GM21717 (cell line): Measurements from ENCODE around the gene DISC1.
"Not testable (repeated sequence)": the region's sequence is repeated elsewhere in the genome, so short reads cannot be mapped to it uniquely, and the experiment has no call there.

ENCODE experiments used
- ATAC-seq: cut with Tn5 transposase; IDR thresholded peaks from one replicate; pipeline ENCODE4 v1.9.1; 2021; ENCODE audit warnings: mild to moderate bottlenecking, moderate library complexity; ENCODE audit not compliant: unreplicated experiment

Gene DISC1

DNA sequence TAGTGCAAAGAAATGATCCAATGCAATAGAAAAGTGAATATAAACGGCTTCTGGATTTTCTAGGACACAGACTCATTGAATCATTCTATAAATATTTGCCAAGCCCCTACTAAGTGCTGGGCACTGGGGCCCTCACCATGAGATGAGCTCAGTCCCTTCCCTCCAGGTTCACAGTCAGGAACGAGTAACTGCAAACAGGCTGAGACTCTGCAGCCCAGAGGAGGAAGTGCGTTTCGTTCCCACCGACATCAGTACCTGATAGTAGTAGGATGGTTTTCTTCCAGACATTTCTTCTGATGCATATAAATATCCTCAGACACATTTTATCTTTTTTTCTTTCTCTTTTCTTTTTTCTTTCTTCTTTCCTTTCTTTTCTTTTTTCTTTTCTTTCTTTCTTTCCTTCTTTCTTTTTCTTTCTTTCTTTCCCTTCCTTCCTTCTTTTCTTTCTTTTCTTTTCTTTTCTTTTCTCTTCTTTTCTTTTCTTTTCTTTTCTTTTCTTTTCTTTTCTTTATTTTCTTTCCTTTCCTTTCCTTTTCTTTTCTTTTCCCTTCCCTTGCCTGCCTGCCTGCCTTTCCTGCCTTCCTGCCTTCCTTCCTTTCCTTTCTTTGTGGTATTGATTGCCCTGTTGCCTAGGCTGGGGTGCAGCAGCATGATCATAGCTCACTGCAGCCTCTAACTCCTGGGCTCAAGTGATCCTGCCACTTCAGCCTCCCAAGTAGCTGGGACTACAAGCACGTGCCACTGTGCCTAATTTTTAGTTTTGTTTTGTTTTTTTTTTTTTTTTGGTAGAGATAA lies 135.4 kb downstream of the DISC1 start:
- no peak for ATAC-seq

- ATAC-seq: no peak
Measured at GRCh38 chr1:231763456-231763855, 136.9 kb downstream of the DISC1 start.

- ATAC-seq: not testable (repeated sequence)
Measured at GRCh38 chr1:231765825-231766224, 139.2 kb downstream of the DISC1 start.

GRCh38 chr1:231767471-231767870 lies 140.9 kb downstream of the DISC1 start:
- ATAC-seq: no peak

GRCh38 chr1:231768416-231768815 lies 141.8 kb downstream of the DISC1 start:
- no peak for ATAC-seq

DNA sequence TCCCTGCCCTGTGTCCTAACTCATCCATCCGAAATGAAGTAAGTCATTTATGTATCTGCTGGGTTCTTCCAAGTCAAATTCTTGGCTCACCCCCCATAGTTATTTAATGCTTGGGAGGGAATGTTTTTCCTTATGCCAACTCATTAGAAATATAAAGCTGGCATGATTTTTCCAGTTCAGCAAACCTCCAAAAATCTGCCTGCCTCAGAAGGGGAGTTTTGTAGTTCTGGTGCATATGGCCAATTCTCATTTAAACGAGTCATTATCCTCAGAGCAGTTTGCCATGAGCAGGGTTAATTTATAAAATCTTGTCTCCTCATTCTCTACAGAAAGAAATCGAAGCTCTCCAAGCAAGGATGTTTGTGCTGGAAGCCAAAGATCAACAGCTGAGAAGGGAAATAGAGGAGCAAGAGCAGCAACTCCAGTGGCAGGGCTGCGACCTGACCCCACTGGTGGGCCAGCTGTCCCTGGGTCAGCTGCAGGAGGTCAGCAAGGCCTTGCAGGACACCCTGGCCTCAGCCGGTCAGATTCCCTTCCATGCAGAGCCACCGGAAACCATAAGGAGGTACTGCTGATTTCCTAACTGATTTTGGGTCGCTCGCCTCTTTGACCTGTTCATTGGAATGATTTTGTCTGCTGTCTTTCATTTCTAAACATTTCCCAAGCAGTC lies 144.1 kb downstream of the DISC1 start:
- no peak for ATAC-seq

DNA sequence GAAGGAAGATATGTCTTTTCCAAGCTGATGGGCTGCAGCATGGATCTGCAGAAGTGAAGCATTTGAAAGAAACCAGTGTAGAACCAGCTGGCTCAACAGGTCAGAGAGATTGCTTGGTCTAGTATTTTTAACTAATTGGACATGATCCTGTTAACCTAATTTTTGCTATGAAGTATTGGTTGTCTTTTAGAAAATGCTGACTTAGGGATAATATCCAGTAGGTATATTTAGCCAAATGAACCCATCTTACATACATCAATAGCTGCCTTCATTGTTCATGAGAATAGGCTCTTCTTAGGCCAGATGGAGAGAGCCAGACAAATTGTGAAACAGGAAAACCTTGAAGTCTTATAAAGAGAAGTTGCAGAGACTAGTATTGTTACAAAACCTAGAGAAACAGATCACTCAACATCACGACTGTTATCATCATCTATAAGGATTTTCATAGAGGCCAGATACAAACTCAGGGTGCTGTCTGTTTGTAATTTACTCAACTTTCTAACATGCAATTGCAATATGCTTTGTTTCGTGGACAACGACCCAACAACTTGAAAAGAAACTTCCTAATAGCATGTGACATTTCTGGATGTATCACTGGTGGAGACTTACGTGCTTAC lies 148.2 kb downstream of the DISC1 start:
- no peak for ATAC-seq

DNA sequence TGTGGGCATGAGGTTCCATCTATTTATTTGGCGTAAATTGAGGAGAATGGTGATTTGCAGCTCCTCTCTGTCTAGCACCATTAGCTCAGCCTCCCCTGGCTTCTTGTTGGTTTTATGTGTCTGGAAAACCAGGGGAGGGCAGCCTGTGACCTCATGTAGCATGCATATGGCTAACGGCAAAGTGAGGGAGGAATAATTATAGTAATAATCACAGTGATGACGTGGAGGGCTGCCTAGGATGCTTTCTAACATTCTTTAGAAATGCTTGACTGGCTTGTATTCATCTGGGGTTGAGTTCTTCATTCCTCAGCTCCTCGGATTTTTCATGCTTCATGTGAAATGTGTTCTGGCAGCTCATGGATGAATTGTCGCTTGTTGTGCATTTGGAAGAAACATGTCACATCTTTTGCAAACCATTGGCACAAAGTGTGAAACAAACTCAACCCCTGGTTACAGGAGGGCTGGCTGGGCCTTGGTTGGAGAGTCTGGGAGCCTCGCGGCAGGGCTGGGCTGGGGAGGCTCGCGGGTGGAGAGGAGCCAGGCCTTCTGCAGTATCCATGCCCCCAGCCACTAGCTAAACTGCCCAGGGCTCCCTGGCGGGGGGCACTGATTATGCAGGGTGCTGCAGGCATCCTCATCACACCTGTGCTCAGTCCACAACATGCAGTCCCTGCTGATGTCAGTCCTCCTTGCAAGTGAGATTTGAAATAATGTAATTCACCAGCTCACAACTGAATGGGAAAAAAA lies 149.6 kb downstream of the DISC1 start:
- no peak for ATAC-seq

DNA sequence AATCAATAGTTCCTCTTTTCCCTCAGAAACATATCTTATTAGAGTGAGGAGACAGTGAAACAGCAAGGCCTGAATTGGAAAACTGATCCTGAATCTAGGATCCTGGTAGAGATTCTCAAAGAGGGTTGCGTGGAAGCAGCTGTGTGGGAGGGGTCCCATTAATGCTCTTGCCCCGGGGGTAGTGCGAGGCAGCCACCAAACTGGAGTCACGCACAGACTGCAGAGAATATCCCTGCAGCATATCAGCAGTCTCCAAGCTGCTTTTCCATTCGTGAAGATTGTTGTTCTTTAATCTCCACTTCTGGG lies 150.1 kb downstream of the DISC1 start:
- no peak for ATAC-seq

- ATAC-seq: no peak
Measured at GRCh38 chr1:231778009-231778719, 151.6 kb downstream of the DISC1 start.

- ATAC-seq: no peak
Measured at GRCh38 chr1:231779081-231779480, 152.5 kb downstream of the DISC1 start.

GRCh38 chr1:231781892-231782291 lies 155.3 kb downstream of the DISC1 start:
- no peak for ATAC-seq

DNA sequence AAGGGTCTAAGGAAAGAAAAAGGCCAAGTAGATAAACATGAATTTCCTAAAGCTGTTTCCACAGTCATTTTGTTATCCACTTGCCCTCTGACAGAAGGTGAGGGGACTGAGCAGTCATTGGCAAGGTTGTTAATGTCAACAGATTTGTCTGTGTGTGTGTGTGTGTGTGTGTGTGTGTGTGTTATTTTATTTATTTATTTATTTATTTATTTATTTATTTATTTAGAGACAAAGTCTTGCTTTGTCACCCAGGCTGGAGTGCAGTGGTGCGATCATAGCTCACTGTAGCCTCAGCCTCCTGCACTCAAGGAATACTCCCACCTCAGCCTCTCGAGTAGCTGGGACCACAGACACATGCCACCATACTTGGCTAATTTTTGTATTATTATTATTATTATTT lies 158.5 kb downstream of the DISC1 start:
- not testable (repeated sequence) for ATAC-seq

GRCh38 chr1:231786126-231786525 lies 159.5 kb downstream of the DISC1 start:
- ATAC-seq: no peak

- ATAC-seq: no peak
Measured at GRCh38 chr1:231792634-231793033, 166.0 kb downstream of the DISC1 start.

GRCh38 chr1:231793893-231794292 lies 167.3 kb downstream of the DISC1 start:
- no peak for ATAC-seq

DNA sequence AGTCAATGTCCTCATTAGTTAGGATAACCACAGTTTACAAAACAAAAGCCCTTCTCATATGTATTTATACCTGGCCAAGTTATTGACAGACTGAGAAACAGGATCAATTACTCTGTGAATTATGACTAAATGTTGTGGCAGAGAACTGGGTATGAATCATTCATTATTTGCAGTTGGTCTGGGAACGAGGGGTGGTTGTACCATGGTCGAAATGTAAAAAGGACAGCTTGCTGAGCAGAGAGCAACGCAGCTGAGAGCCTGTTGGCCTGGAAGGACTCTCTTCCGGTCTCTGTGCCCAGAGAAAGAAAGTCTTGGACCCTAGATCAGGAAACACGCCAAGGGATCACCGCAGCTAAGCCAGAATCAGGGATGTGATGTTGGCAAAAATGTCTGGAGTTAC lies 169.6 kb downstream of the DISC1 start:
- ATAC-seq: no peak

- ATAC-seq: no peak
Measured at GRCh38 chr1:231799363-231799986, 172.9 kb downstream of the DISC1 start.

GRCh38 chr1:231800108-231800507 lies 173.5 kb downstream of the DISC1 start:
- no peak for ATAC-seq

DNA sequence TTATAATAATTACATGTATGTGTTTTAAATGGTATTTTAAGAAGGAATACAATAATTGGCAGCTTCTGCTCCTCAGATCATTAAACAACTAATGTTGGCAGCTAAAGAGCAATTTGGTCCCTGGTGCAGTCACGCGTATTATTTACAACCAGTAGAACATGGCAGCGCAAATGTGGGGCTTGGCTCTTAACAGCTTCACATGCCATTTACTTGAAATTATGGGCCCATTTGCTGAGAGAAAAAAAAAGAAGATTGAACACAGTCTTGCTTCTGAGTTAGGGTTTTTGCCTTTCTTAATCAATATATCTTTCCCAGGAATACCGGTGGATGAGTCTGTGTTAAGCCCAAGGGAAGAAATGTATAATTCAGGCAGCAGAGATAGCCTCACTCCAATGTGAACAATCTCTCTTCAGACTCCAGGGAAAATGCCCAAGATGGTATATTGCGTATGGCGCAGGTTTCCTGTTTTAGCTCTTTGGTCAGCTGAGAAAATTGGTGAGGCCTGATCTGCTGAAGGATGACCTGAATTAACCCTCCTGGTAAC lies 174.5 kb downstream of the DISC1 start:
- no peak for ATAC-seq
